Measurements from ENCODE around the gene LRRC37A3. TPM values are rescaled to one million over a fixed set of nuclear protein-coding genes. Genes with fewer than 3 reads are reported as not detected.
A peak's percentile ranks its signal among the peaks of the same experiment; 100 is the strongest.
"Not testable (repeated sequence)": the region's sequence is repeated elsewhere in the genome, so short reads cannot be mapped to it uniquely, and the experiment has no call there.

Gene LRRC37A3
- total and polyA plus RNA-seq, 2 of the 13 experiments (the other 11 are each of a cell fraction or from before 2014, with no cell fraction given), result 0.62 to 1.1 TPM

DNA sequence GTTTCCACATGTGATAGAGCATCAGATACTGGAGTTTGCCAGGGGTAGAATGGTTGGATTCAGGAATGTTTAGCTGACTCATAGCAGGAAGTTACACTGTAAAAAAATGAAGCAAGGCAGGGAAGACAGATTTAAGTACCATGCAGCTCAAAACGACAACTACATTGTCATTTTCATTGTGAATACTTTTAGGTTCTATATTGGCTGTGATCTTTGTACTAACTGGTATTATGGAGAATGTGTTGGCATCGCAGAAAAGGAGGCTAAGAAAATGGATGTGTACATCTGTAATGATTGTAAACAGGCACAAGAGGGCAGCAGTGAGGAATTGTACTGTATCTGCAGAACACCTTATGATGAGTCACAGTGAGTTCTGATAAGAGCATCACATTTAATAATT, 8.2 kb upstream of the LRRC37A3 start (continued):
- TF ChIP-seq KLF16 (CRISPR knock-in tag; IDR thresholded peaks at IDR 0.05), result peak in 1 of 2 experiments; percentile 28; a peak in 1 of 4 replicates
- peak; percentile 80 for TF ChIP-seq FOSL2 (CRISPR knock-in tag; IDR thresholded peaks at IDR 0.05)
- 0 out of 2 replicates have a peak, but pooled peaks have one; percentile 44 for TF ChIP-seq THAP11 (CRISPR knock-in tag; IDR thresholded peaks at IDR 0.05)
- TF ChIP-seq, protein P1, sequence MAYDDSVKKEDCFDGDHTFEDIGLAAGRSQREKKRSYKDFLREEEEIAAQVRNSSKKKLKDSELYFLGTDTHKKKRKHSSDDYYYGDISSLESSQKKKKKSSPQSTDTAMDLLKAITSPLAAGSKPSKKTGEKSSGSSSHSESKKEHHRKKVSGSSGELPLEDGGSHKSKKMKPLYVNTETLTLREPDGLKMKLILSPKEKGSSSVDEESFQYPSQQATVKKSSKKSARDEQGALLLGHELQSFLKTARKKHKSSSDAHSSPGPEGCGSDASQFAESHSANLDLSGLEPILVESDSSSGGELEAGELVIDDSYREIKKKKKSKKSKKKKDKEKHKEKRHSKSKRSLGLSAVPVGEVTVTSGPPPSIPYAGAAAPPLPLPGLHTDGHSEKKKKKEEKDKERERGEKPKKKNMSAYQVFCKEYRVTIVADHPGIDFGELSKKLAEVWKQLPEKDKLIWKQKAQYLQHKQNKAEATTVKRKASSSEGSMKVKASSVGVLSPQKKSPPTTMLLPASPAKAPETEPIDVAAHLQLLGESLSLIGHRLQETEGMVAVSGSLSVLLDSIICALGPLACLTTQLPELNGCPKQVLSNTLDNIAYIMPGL (CRISPR knock-in tag; IDR thresholded peaks at IDR 0.05; ENCODE audit: borderline replicate concordance in 1 of 2, low read depth in 1 of 2), result peak in 1 of 2 experiments; percentile 82; a peak in 2 of 4 replicates
- peak; percentile 78 for TF ChIP-seq MIXL1 (CRISPR knock-in tag; IDR thresholded peaks at IDR 0.05)
- peak; percentile 33; the same call in 1 of the 2 replicates for TF ChIP-seq RAD21 (CRISPR knock-in tag; IDR thresholded peaks at IDR 0.05)
- TF ChIP-seq FOXA3 (CRISPR knock-in tag; IDR thresholded peaks at IDR 0.05), result peak; percentile 92
- TF ChIP-seq, protein P2, sequence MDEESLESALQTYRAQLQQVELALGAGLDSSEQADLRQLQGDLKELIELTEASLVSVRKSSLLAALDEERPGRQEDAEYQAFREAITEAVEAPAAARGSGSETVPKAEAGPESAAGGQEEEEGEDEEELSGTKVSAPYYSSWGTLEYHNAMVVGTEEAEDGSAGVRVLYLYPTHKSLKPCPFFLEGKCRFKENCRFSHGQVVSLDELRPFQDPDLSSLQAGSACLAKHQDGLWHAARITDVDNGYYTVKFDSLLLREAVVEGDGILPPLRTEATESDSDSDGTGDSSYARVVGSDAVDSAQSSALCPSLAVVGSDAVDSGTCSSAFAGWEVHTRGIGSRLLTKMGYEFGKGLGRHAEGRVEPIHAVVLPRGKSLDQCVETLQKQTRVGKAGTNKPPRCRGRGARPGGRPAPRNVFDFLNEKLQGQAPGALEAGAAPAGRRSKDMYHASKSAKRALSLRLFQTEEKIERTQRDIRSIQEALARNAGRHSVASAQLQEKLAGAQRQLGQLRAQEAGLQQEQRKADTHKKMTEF (CRISPR knock-in tag; IDR thresholded peaks at IDR 0.05), result 0 out of 2 replicates have a peak, but pooled peaks have one; percentile 23
- peak; percentile 44 for TF ChIP-seq CREB1 (IDR thresholded peaks at IDR 0.05)
- not testable (repeated sequence) for TF ChIP-seq CREB1 (CRISPR knock-in tag; IDR thresholded peaks at IDR 0.05)
- TF ChIP-seq, protein P3, sequence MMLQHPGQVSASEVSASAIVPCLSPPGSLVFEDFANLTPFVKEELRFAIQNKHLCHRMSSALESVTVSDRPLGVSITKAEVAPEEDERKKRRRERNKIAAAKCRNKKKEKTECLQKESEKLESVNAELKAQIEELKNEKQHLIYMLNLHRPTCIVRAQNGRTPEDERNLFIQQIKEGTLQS (CRISPR knock-in tag; IDR thresholded peaks at IDR 0.05), result 0 out of 2 replicates have a peak, but pooled peaks have one; percentile 14
- TF ChIP-seq ELF1 (CRISPR knock-in tag; IDR thresholded peaks at IDR 0.05), result peak; percentile 16; the same call in 1 of the 2 replicates
- peak; percentile 90 for TF ChIP-seq FOXK2 (IDR thresholded peaks at IDR 0.05)
- TF ChIP-seq FOXA1 (IDR thresholded peaks at IDR 0.05), result 0 out of 2 replicates have a peak, but pooled peaks have one; percentile 7
- TF ChIP-seq FOXA1 (CRISPR knock-in tag; IDR thresholded peaks at IDR 0.05), result peak; percentile 91
- TF ChIP-seq, protein P4, sequence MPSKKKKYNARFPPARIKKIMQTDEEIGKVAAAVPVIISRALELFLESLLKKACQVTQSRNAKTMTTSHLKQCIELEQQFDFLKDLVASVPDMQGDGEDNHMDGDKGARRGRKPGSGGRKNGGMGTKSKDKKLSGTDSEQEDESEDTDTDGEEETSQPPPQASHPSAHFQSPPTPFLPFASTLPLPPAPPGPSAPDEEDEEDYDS (CRISPR knock-in tag; IDR thresholded peaks at IDR 0.05), result 0 out of 2 replicates have a peak, but pooled peaks have one; percentile 24

DNA sequence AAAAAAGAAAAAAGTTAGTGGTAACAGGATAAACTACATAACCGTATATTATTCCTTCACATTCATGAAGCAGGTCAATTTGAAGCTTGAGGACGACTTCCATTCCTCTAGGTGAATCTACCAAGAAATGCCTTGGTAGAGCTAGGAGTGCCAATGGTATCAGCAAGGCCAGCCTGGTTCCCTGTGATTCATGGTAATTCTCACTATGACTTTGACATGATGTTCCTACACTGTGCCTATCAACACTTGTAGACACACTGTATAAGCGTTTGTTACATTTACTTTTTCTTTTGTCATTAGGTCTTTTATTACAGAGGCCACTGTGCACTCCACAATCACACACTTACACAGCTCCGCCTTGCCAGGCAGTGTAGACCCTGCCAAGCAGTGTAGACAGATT, 7.2 kb upstream of the LRRC37A3 start:
- H3K9me3 ChIP-seq (ENCODE audit: low read length); H4K20me1 ChIP-seq (ENCODE audit: insufficient read depth, low read length); H3K79me2 ChIP-seq (ENCODE audit: insufficient read depth, low read length); ATAC-seq; H3K27me3 ChIP-seq (ENCODE audit: control insufficient read depth in 1 of 2, insufficient read depth in 2 of 2, low read length in 2 of 2); POLR2A ChIA-PET; H3K9ac ChIP-seq (ENCODE audit: insufficient read depth, low read depth, low read length); H3K4me2 ChIP-seq (ENCODE audit: low read depth, low read length); H3K4me3 ChIP-seq (replicated peaks in 1 of 3; ENCODE audit: insufficient read depth in 1 of 3, low read depth in 2 of 3, low read length in 3 of 3); intact Hi-C loops (cut with micrococcal nuclease; ENCODE audit: unreplicated experiment); FAIRE-seq; H3K36me3 ChIP-seq (replicated peaks in 1 of 2; ENCODE audit: control insufficient read depth in 1 of 2, insufficient read depth in 2 of 2, low read length in 2 of 2); H2AFZ ChIP-seq (ENCODE audit: low read length); H3K27ac ChIP-seq (ENCODE audit: extremely low read length, insufficient read depth, low read length); BruUV-seq (replicated peaks); in situ Hi-C loops (cut with HindIII; ENCODE audit: extremely low pct_ligation_motif_present, low pct_unique_long_range_greater_than_20kb); DNase-seq (ENCODE audit: low spot score): not testable (repeated sequence)
- H3K4me1 ChIP-seq (ENCODE audit: insufficient read depth, low read length), result peaks cover 22% of the 10 kb centered on the region
- 85% methylated on average over 4 of the region's 4 CpGs for WGBS (ENCODE audit: low lambda C conversion rate)
- CTCF ChIA-PET (ENCODE audit: low intra/inter-chr PET ratio, low total read pairs), result interaction anchor here (1.2 kb wide), 1 partner anchor 13 kb away, joined by 3 read pairs; no protein-coding TSS in a partner anchor

Measured in HepG2 (cell line).